ENCODE results near the gene LRRC1.

LRRC1 gene

DNA sequence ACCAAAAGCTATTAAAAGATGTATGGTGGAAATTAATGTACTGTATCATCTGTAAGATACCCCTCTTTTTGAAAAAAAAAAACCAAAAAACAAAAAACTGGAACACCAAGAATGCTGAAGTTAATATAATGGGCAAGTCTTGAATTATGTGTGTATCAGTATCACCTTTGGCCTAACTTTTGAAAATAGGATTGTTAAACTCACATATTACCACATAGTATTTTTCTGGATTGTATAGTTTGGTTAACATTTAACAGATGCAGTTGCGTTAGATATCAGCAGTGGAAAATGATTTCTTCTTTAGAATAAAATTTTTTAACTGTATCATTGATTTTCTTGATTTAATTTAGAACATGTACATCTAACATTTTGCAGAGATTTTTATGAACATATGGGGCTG lies 118.5 kb downstream of the LRRC1 start:
- no peak overlapping the region for H3K4me3 ChIP-seq (ENCODE audit: low read length)
- no peak for DNase-seq (ENCODE audit: low read depth)
- TF ChIP-seq, protein P1, sequence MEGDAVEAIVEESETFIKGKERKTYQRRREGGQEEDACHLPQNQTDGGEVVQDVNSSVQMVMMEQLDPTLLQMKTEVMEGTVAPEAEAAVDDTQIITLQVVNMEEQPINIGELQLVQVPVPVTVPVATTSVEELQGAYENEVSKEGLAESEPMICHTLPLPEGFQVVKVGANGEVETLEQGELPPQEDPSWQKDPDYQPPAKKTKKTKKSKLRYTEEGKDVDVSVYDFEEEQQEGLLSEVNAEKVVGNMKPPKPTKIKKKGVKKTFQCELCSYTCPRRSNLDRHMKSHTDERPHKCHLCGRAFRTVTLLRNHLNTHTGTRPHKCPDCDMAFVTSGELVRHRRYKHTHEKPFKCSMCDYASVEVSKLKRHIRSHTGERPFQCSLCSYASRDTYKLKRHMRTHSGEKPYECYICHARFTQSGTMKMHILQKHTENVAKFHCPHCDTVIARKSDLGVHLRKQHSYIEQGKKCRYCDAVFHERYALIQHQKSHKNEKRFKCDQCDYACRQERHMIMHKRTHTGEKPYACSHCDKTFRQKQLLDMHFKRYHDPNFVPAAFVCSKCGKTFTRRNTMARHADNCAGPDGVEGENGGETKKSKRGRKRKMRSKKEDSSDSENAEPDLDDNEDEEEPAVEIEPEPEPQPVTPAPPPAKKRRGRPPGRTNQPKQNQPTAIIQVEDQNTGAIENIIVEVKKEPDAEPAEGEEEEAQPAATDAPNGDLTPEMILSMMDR (conservative IDR thresholded peaks at IDR 0.05; ENCODE audit: low read length): no peak

DNA sequence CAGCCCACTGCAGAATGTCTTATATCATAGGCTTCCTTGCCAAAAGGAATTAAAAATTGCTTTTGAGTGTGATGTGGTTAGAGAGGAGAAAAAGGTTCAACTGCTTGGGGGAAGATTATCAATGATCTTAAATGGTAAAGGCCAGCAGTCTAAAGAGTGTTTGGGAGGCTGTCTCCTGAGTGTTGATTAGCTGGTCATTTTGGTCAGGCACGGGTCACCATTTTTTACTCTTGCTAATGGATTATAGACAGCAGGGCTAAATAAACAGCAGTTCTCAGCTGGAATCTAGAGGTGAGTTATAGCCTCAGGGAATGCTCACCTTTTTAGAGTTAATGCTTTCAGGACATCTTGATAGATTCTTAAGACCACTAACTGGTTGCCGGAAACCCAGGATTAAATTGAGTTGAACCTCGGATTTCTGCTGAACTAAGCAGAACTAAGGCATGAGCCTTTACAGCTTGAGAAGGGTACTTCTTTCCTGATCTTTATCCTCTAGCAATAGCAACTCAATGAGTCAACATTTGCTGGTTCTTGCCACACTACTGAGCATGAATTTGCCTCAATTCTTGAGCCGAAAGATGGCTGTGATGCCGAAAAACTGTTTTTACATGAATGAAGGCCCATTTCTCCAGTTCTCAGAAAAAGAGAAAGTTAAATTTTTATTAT lies 120.4 kb downstream of the LRRC1 start:
- no peak overlapping the region for H3K4me3 ChIP-seq (ENCODE audit: low read length)
- no peak for DNase-seq (ENCODE audit: low read depth)
- TF ChIP-seq, protein P1 (conservative IDR thresholded peaks at IDR 0.05; ENCODE audit: low read length): no peak

GRCh38 chr6:53916804-53917463 lies 122.1 kb downstream of the LRRC1 start:
- no peak for DNase-seq (ENCODE audit: low read depth)
- H3K4me3 ChIP-seq (ENCODE audit: low read length): no peak overlapping the region
- TF ChIP-seq, protein P1 (conservative IDR thresholded peaks at IDR 0.05; ENCODE audit: low read length): no peak

DNA sequence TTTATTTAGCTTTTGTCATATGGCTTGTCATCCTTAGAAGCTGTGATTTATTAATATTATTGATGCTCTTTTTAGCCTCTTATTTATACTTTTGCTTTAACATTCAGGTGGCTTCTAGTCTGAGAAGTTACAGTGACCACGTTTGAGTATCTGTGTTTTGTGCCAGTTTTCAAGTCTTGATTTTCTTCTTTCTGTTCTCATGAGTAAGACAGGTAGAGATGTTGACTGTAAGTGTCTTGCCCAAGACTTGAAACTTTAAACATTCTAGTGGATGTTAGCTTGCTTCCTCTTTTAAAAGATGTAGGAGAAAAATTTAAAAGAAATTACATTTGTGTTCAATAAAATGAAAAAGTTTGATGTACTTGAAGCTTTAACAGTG lies 122.6 kb downstream of the LRRC1 start:
- no peak overlapping the region for H3K4me3 ChIP-seq (ENCODE audit: low read length)
- TF ChIP-seq, protein P1 (conservative IDR thresholded peaks at IDR 0.05; ENCODE audit: low read length): no peak
- DNase-seq (ENCODE audit: low read depth): no peak

- no peak for DNase-seq (ENCODE audit: low read depth)
- H3K4me3 ChIP-seq (ENCODE audit: low read length): no peak overlapping the region
- TF ChIP-seq, protein P1 (conservative IDR thresholded peaks at IDR 0.05; ENCODE audit: low read length): no peak
Observed at GRCh38 chr6:53918854-53919510, 124.2 kb downstream of the LRRC1 start.

DNA sequence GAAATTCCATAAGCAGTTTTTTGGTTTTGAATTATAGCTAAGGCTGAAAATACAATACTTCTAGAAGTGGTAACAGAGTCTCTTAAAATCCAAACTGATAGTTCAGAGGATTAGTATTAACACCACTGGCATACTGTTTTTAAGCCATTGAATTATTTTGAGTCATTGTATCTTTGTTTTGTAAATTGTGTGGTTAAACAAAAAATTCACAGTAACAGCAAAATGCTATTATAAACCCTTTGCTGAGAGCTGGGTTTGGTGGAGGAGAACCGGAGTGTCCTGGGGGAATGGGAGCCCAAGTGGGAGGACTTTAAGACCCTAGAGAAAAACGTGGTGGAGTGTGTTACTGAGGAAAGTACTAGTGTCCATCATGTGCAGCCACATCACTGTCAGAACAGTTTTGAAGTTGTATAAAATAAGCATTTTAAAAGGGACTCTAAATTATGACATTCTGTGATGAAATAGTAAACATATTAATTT lies 125.1 kb downstream of the LRRC1 start:
- DNase-seq (ENCODE audit: low read depth): no peak
- TF ChIP-seq, protein P1 (conservative IDR thresholded peaks at IDR 0.05; ENCODE audit: low read length): no peak
- no peak overlapping the region for H3K4me3 ChIP-seq (ENCODE audit: low read length)

Measured in AG10803 (cell line).